Coronary artery (tissue), 2 donors: ENCODE results near the gene NTM.

Source experiments
- DNase-seq: peaks from one replicate; pipeline ENCODE4 v3.0.0-alpha.2; 2017; ENCODE audit warnings: low spot score
- H3K27ac ChIP-seq, 2 donors: fragments of 200-600 bp; sonication (generic); one replicate each; pipeline ENCODE4 v1.5.1; 2016 to 2019
- H3K4me3 ChIP-seq: fragments of 200-600 bp; sonication (generic); 2 replicates; pipeline ENCODE4 v1.5.1; 2016; ENCODE audit warnings: mild to moderate bottlenecking, moderate library complexity
- CTCF ChIP-seq: fragments of 200-600 bp; sonication (generic); IDR thresholded peaks from one replicate; pipeline ENCODE4 v1.5.1; 2019; ENCODE audit warnings: antibody characterized with exemption

Gene NTM

DNA sequence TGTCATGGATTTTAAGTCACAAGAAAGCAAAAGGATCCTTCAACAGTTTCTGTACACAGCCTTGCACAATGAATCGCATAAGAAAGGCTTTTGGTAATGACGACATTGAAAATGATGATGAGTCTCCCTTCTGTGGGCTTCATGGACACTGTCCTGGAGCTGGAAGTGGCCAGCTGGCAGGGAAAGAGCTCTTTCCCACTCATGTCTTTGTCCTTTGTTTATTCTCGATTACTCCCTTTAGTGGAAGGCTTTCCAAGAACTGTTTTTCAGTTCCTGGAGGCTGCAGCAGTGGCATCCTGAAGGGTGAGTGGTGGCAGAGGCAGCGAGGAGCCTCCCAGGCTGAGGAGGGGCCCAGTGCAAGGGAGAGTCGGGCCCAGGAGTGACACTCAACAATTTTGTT lies 505.2 kb downstream of the NTM start:
- TF ChIP-seq CTCF: no peak
- H3K4me3 ChIP-seq: no peak overlapping the region
- DNase-seq: no peak
- no peak overlapping the region for H3K27ac ChIP-seq

DNA sequence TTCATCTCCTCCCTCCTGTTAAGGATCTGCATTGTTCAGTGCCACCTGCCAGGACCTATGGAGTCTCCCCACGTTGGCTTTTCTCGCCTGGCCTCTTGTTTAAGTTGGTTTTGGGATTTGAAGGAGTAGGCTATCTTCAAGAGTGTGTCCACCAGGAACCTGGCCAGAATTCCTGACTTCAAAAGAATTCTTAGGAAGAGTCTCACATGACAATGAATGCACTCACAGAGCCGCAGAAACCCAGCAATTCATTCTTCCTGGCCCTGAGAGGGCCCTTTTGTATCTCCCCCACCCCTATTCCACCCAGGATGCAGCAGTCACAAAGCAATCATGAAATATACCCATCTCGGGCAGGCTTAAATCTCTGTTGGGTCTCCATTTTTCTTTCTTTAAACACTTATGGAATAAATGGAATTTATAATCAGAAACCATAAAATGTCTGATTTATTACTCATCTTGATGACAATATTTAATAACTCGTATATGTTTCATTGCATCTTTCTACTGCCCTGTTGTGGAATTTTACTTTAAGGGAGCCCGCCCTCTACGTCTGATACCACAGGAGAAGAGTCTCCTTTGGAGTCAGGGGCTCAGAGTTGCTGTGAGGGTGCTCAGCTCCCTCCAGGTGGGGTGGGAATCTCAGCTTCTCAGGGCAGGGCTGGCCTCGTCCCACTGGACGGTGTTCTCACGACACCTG lies 507.0 kb downstream of the NTM start:
- no peak overlapping the region for H3K4me3 ChIP-seq
- no peak overlapping the region for H3K27ac ChIP-seq
- no peak for TF ChIP-seq CTCF
- no peak for DNase-seq

DNA sequence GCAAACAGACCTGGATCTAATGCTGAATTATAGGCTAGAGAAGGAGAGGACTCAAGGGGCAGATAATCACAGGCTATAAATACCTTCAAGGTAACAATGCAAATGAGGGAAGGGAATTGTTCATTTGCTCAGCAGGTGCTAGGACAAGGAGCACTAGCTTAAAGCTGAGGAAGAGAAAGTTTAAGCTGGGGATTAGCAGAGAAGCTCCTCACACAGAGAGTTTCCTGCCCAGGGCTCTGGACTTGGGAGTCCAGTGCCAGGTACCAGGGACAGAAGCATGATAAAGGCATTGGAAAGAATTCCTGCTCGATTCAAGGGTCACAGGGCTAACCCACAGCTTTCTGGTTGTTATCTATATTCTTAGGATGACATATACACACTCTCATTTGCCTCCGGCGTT lies 509.9 kb downstream of the NTM start:
- no peak for TF ChIP-seq CTCF
- no peak overlapping the region for H3K27ac ChIP-seq

DNA sequence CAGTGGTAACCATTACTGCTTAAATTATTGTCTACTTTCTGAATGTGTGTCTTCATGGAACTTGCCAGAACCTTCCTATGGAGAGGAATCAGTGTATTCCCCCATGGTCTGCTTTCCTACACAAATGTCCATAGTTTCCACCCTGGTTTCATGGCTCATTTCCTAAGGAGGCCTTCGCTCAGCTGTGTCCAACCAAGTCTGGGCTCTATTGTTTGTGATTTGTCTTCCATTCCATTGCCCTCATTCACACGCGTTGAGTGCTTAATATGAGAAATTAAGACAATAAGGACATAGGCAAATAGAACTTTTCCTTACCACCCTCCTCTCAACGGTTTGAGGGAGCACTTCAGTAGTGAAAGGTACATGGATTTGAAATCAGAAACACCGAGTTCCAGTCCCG lies 510.6 kb downstream of the NTM start:
- no peak for TF ChIP-seq CTCF
- no peak overlapping the region for H3K4me3 ChIP-seq
- no peak overlapping the region for H3K27ac ChIP-seq
- DNase-seq: no peak

More for the DNA sequence above, 509.9 kb downstream of the NTM start:
- no peak overlapping the region for H3K4me3 ChIP-seq
- no peak for DNase-seq

GRCh38 chr11:131883332-131883731 lies 512.9 kb downstream of the NTM start:
- TF ChIP-seq CTCF: no peak
- Histone ChIP-seq H3K27ac (no peak overlapping the region), H3K4me3 (no peak overlapping the region)
- DNase-seq: no peak

GRCh38 chr11:131884461-131885073 lies 514.2 kb downstream of the NTM start:
- TF ChIP-seq CTCF: no peak
- DNase-seq: no peak
- Histone ChIP-seq H3K4me3 (no peak overlapping the region), H3K27ac (no peak overlapping the region)

DNA sequence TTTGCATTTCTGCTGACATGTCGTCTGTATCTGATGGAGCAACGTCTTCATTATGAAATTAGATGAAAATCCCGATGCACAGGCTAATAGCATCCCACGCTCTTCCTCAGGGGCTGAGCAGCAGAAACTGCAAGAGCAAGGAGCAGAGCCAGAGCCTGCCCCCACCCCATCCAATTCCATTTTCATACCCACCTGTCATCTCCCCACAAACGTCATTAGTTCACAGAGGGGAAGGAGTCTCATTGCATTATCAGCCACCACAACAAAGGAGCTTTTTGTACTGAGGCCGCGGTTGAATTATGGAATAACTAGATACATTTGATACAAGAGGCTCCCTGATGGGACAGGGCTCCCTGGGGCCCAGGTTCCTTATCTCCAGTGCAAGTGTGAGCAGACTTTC lies 515.0 kb downstream of the NTM start:
- TF ChIP-seq CTCF: no peak

More for the DNA sequence above, 515.0 kb downstream of the NTM start:
- H3K4me3 ChIP-seq: no peak overlapping the region
- DNase-seq: no peak
- no peak overlapping the region for H3K27ac ChIP-seq
